OCI-LY1 (cell line): ENCODE data around the gene VWA5B1.

Experiments used
- H2AFZ ChIP-seq: fragments of 200-600 bp; sonication (generic), shearing (Covaris generic); 2 replicates; pipeline ENCODE4 v1.6.0; 2014; ENCODE audit warnings: antibody characterized with exemption, mild to moderate bottlenecking, low read length
- H3F3A ChIP-seq: fragments of 200-600 bp; sonication (generic), shearing (Covaris generic); 2 replicates; pipeline ENCODE4 v1.6.0; 2014; ENCODE audit warnings: mild to moderate bottlenecking, antibody characterized with exemption, low read length, moderate library complexity; ENCODE audit not compliant: insufficient read depth
- H3K27ac ChIP-seq: fragments of 200-600 bp; sonication (generic); 2 replicates; pipeline ENCODE4 v1.5.1; 2014; ENCODE audit warnings: low read length, mixed run types, mild to moderate bottlenecking, low read depth; ENCODE audit not compliant: poor library complexity, severe bottlenecking
- H3K27me3 ChIP-seq: fragments of 200-600 bp; sonication (generic); 2 replicates; pipeline ENCODE4 v1.6.0; 2014; ENCODE audit warnings: antibody characterized with exemption, mild to moderate bottlenecking, low read length, moderate library complexity; ENCODE audit not compliant: insufficient read depth
- H3K36me3 ChIP-seq: fragments of 200-600 bp; sonication (generic); 2 replicates; pipeline ENCODE4 v1.6.1; 2014; ENCODE audit warnings: mild to moderate bottlenecking, antibody characterized with exemption, low read length, moderate library complexity, mixed read lengths; ENCODE audit not compliant: insufficient read depth
- H3K4me1 ChIP-seq: fragments of 200-600 bp; sonication (generic); 2 replicates; pipeline ENCODE4 v1.5.1; 2014; ENCODE audit warnings: mild to moderate bottlenecking, low read length, moderate library complexity; ENCODE audit not compliant: insufficient read depth, severe bottlenecking
- H3K4me2 ChIP-seq: fragments of 200-600 bp; sonication (generic), shearing (Covaris generic); 2 replicates; pipeline ENCODE4 v1.6.1; 2014; ENCODE audit warnings: low read length
- H3K4me3 ChIP-seq: fragments of 200-600 bp; sonication (generic); 2 replicates; pipeline ENCODE4 v1.5.1; 2014; ENCODE audit warnings: low read length, low read depth, mild to moderate bottlenecking, mixed read lengths; ENCODE audit not compliant: poor library complexity, severe bottlenecking
- H3K79me2 ChIP-seq: fragments of 200-600 bp; shearing (Covaris generic); 2 replicates; pipeline ENCODE4 v1.6.1; 2016; ENCODE audit warnings: mixed run types, low read length, mixed read lengths; ENCODE audit not compliant: insufficient read depth
- H3K9ac ChIP-seq: fragments of 200-600 bp; sonication (generic), shearing (Covaris generic); 2 replicates; pipeline ENCODE4 v1.6.1; 2014; ENCODE audit warnings: mild to moderate bottlenecking, low read length, mixed read lengths
- H3K9me2 ChIP-seq: fragments of 200-600 bp; sonication (generic), shearing (Covaris generic); 2 replicates; pipeline ENCODE4 v1.6.1; 2014; ENCODE audit warnings: low read depth, mild to moderate bottlenecking, low read length, mixed read lengths
- H3K9me3 ChIP-seq: fragments of 200-600 bp; shearing (Covaris generic); 2 replicates; pipeline ENCODE4 v1.6.1; 2014; ENCODE audit warnings: low read length, mixed read lengths
- H4K20me1 ChIP-seq: fragments of 200-600 bp; sonication (generic), shearing (Covaris generic); 2 replicates; pipeline ENCODE4 v1.6.0; 2016; ENCODE audit warnings: mild to moderate bottlenecking, low read length; ENCODE audit not compliant: insufficient read depth
- CTCF ChIP-seq: fragments of 200-600 bp; sonication (generic), shearing (Covaris generic); IDR thresholded peaks from 2 replicates; pipeline ENCODE4 v1.5.1; 2017; ENCODE audit warnings: mild to moderate bottlenecking, antibody characterized with exemption, low read length, moderate library complexity, mixed read lengths
- EZH2 ChIP-seq: fragments of 200-600 bp; sonication (generic), shearing (Covaris generic); IDR thresholded peaks from 2 replicates; pipeline ENCODE4 v1.8.0; 2017; ENCODE audit warnings: borderline replicate concordance, mixed run types, mild to moderate bottlenecking, antibody characterized with exemption, low read length, moderate library complexity, mixed read lengths

Gene VWA5B1

GRCh38 chr1:20362856-20363255, 72.2 kb downstream of the VWA5B1 start:
- TF ChIP-seq EZH2 = no peak
- TF ChIP-seq CTCF = no peak
- no peaks in the 10 kb centered on the region for H3K79me2 ChIP-seq
- no peaks in the 10 kb centered on the region for H4K20me1 ChIP-seq
- no peak overlapping the region for H3K4me2 ChIP-seq
- H3K36me3 ChIP-seq = no peaks in the 10 kb centered on the region
- no peak overlapping the region for H3K9ac ChIP-seq
- no peaks in the 10 kb centered on the region for H3K27me3 ChIP-seq
- no peaks in the 10 kb centered on the region for H3K9me3 ChIP-seq
- H2AFZ ChIP-seq = no peak overlapping the region
- H3F3A ChIP-seq = no peaks in the 10 kb centered on the region
- H3K27ac ChIP-seq = no peak overlapping the region
- no peaks in the 10 kb centered on the region for H3K4me1 ChIP-seq
- no peak overlapping the region for H3K4me3 ChIP-seq
- H3K9me2 ChIP-seq = no peaks in the 10 kb centered on the region

- no peak for TF ChIP-seq EZH2
- TF ChIP-seq CTCF = no peak
- Histone ChIP-seq H3K27me3 (no peaks in the 10 kb centered on the region; the same call in 1 of the 2 replicates), H3K4me2 (no peak overlapping the region)
Measured at GRCh38 chr1:20365421-20366055, 74.9 kb downstream of the VWA5B1 start.

GRCh38 chr1:20366056-20366462, 75.4 kb downstream of the VWA5B1 start:
- no peak for TF ChIP-seq CTCF
- no peak for TF ChIP-seq EZH2
- Histone ChIP-seq H3K9me2 (no peaks in the 10 kb centered on the region), H3K36me3 (no peaks in the 10 kb centered on the region), H3K79me2 (no peaks in the 10 kb centered on the region), H2AFZ (no peak overlapping the region), H3K4me2 (no peak overlapping the region), H3K4me3 (no peak overlapping the region), H3K4me1 (no peaks in the 10 kb centered on the region), H3F3A (no peaks in the 10 kb centered on the region), H3K9me3 (no peaks in the 10 kb centered on the region), H3K27me3 (no peaks in the 10 kb centered on the region; the same call in 1 of the 2 replicates), H4K20me1 (no peaks in the 10 kb centered on the region), H3K27ac (no peak overlapping the region), H3K9ac (no peak overlapping the region)

More at GRCh38 chr1:20365421-20366055, 74.9 kb downstream of the VWA5B1 start:
- H3K4me3 ChIP-seq = no peak overlapping the region
- H3K36me3 ChIP-seq = no peaks in the 10 kb centered on the region
- H2AFZ ChIP-seq = no peak overlapping the region
- H3K9me2 ChIP-seq = no peaks in the 10 kb centered on the region
- H3K79me2 ChIP-seq = no peaks in the 10 kb centered on the region
- H3K9ac ChIP-seq = no peak overlapping the region
- H3K9me3 ChIP-seq = no peaks in the 10 kb centered on the region
- no peaks in the 10 kb centered on the region for H3K4me1 ChIP-seq
- H4K20me1 ChIP-seq = no peaks in the 10 kb centered on the region
- H3K27ac ChIP-seq = no peak overlapping the region
- no peaks in the 10 kb centered on the region for H3F3A ChIP-seq
